ENCODE results near the gene FIS1.
"Not testable (repeated sequence)": the region's sequence is repeated elsewhere in the genome, so short reads cannot be mapped to it uniquely, and the experiment has no call there.

Gene FIS1

GRCh38 chr7:101205901-101206664, 38.8 kb downstream of the FIS1 start:
- DNase-seq (ENCODE audit: low read depth, low spot score), result no peak

GRCh38 chr7:101203740-101204738, 40.8 kb downstream of the FIS1 start:
- DNase-seq (ENCODE audit: low read depth, low spot score), result not testable (repeated sequence)

GRCh38 chr7:101202603-101202918, 42.3 kb downstream of the FIS1 start:
- DNase-seq (ENCODE audit: low read depth, low spot score), result no peak

- DNase-seq (ENCODE audit: low read depth, low spot score), result no peak
Observed at GRCh38 chr7:101201695-101202602, 42.9 kb downstream of the FIS1 start.

GRCh38 chr7:101200862-101201599, 43.9 kb downstream of the FIS1 start, which contains the start of gene MOGAT3:
Gene MOGAT3 (minus strand): TSS chr7:101201036. CDS start chr7:101200854, 182 bp downstream.
- DNase-seq (ENCODE audit: low read depth, low spot score), result no peak

GRCh38 chr7:101200504-101200861, 44.4 kb downstream of the FIS1 start:
- DNase-seq (ENCODE audit: low read depth, low spot score), result no peak

GRCh38 chr7:101199522-101199921, 45.4 kb downstream of the FIS1 start:
- DNase-seq (ENCODE audit: low read depth, low spot score), result not testable (repeated sequence)

- DNase-seq (ENCODE audit: low read depth, low spot score), result no peak
Observed at GRCh38 chr7:101198476-101198875, 46.4 kb downstream of the FIS1 start.

- no peak for DNase-seq (ENCODE audit: low read depth, low spot score)
Observed at GRCh38 chr7:101197991-101198390, 46.9 kb downstream of the FIS1 start.

GRCh38 chr7:101195884-101196283, 49.0 kb downstream of the FIS1 start:
- no peak for DNase-seq (ENCODE audit: low read depth, low spot score)

Data from activated CD4-positive, CD25-positive, alpha-beta regulatory T cell treated with anti-CD3 and anti-CD28 coated beads, Interleukin-2, amount 50 U/mL, for 16 hours (primary cell).